H1 (cell line): ENCODE measurements around the gene ELOA. TPM values are rescaled to one million over a fixed set of nuclear protein-coding genes. Genes with fewer than 3 reads are reported as not detected.

Experiments used
- BACH1 ChIP-seq: IDR thresholded peaks from 2 replicates; pipeline ENCODE4 v1.6.1; 2012; ENCODE audit warnings: low read length, improper control_type of control experiment
- JUND ChIP-seq: IDR thresholded peaks from 2 replicates; pipeline ENCODE4 v1.6.1; 2011; ENCODE audit warnings: mild to moderate bottlenecking, improper control_type of control experiment, low read length
- KDM1A ChIP-seq: fragments of 200-600, 300-600 bp; sonication (generic); IDR thresholded peaks from 2 replicates; pipeline ENCODE4 v1.7.1; 2016; ENCODE audit warnings: mild to moderate bottlenecking, low read length, borderline replicate concordance
- NANOG ChIP-seq: IDR thresholded peaks from 2 replicates; pipeline ENCODE4 v1.6.1; 2011; ENCODE audit warnings: low read length, low read depth, mild to moderate bottlenecking, inconsistent platforms; ENCODE audit not compliant: insufficient read depth, poor library complexity, severe bottlenecking
- RNF2 ChIP-seq: fragments of 200-900, 300-1000 bp; sonication (generic); IDR thresholded peaks from 2 replicates; pipeline ENCODE4 v1.7.1; 2016; ENCODE audit warnings: borderline replicate concordance, low read depth, mild to moderate bottlenecking, antibody characterized with exemption, low read length; ENCODE audit not compliant: poor library complexity, severe bottlenecking; ENCODE audit errors: missing control alignments
- SAP30 ChIP-seq: fragments of 300-600 bp; sonication (generic); IDR thresholded peaks from 2 replicates; pipeline ENCODE4 v1.7.1; 2012; ENCODE audit warnings: low read length, moderate library complexity, mild to moderate bottlenecking, inconsistent platforms; ENCODE audit not compliant: insufficient read depth, insufficient replicate concordance
- polyA plus RNA-seq, 7 experiments: library from polyadenylated mRNA; depleted of rRNA in 3 of 7; stranded (reverse) in 5 of 7; unstranded in 2 of 7; fragments of >200 nt in 5 of 7; fragments of 200-250 nt in 2 of 7; gene quantifications; 1 replicate in 5 of 7; 2 replicates in 1 of 7; 4 replicates in 1 of 7; pipeline versions ENCODE4 v1.2.1 to v1.2.3, GENCODE V29; 2011 to 2013; ENCODE audit warnings: missing spikeins in 2 of 7, mixed read lengths in 2 of 7
- total RNA-seq: library from RNA; stranded (reverse); fragmentation: NEBNext Ultra II Directional; extraction: Animal tissue kit (Norgen Biotek cat#: 25700); gene quantifications from 2 replicates; pipeline ENCODE4 v1.2.1, GENCODE V29; 2021

The ELOA gene
- total and polyA plus RNA-seq, 2 of the 8 experiments (the other 6 are each of a cell fraction or from before 2014, with no cell fraction given) = 15.7 to 61.1 TPM

GRCh38 chr1:23799255-23799569 lies 55.9 kb downstream of the ELOA start (continued):
- no peak for TF ChIP-seq SAP30
- no peak for TF ChIP-seq BACH1
- TF ChIP-seq JUND = no peak
- no peak for TF ChIP-seq KDM1A
- no peak for TF ChIP-seq RNF2
- no peak for TF ChIP-seq NANOG
